MV-4-11 (cell line): Measurements from ENCODE around the gene CUX1.

Experiments
- DNase-seq: peaks from one replicate; lab custom pipeline; 2025; lab: John Stamatoyannopoulos, UW

The CUX1 gene

GRCh38 chr7:101937717-101938514 is 120.5 kb downstream of the CUX1 start:
- no peak for DNase-seq

GRCh38 chr7:101939136-101939695 is 121.8 kb downstream of the CUX1 start:
- peak; percentile 45 for DNase-seq

GRCh38 chr7:101940151-101940550 is 122.7 kb downstream of the CUX1 start:
- DNase-seq: no peak

GRCh38 chr7:101940830-101941229 is 123.4 kb downstream of the CUX1 start:
- DNase-seq: no peak

GRCh38 chr7:101941481-101942383 is 124.3 kb downstream of the CUX1 start:
- peak; percentile 11 for DNase-seq

GRCh38 chr7:101942603-101943210 is 125.3 kb downstream of the CUX1 start:
- no peak for DNase-seq

- DNase-seq: no peak
These were observed 125.9 kb downstream of the CUX1 start for GRCh38 chr7:101943306-101943705.

GRCh38 chr7:101943889-101944600 is 126.6 kb downstream of the CUX1 start:
- DNase-seq: peak; percentile 72

- no peak for DNase-seq
These were observed 127.2 kb downstream of the CUX1 start for GRCh38 chr7:101944611-101945010.

GRCh38 chr7:101945034-101945758 is 127.8 kb downstream of the CUX1 start:
- DNase-seq: no peak

GRCh38 chr7:101947899-101948298 is 130.5 kb downstream of the CUX1 start:
- no peak for DNase-seq

- DNase-seq: no peak
These were observed 131.2 kb downstream of the CUX1 start for GRCh38 chr7:101948650-101949049.

- peak; percentile 64 for DNase-seq
These were observed 133.2 kb downstream of the CUX1 start for GRCh38 chr7:101950450-101951119.

GRCh38 chr7:101951757-101952156 is 134.3 kb downstream of the CUX1 start:
- no peak for DNase-seq

- peak; percentile 67 for DNase-seq
These were observed 135.2 kb downstream of the CUX1 start for GRCh38 chr7:101952355-101953247.

GRCh38 chr7:101953248-101953819 is 135.9 kb downstream of the CUX1 start:
- peak; percentile 87 for DNase-seq

- DNase-seq: no peak
These were observed 137.1 kb downstream of the CUX1 start for GRCh38 chr7:101954499-101954898.

GRCh38 chr7:101956130-101956529 is 138.7 kb downstream of the CUX1 start:
- DNase-seq: no peak
